HG03558 (cell line): ENCODE measurements around the gene RBL2.
A peak's percentile ranks its signal among the peaks of the same experiment; 100 is the strongest.

Source experiments
- ATAC-seq: cut with Tn5 transposase; IDR thresholded peaks from one replicate; pipeline ENCODE4 v1.9.1; 2021; ENCODE audit warnings: moderate number of reproducible peaks; ENCODE audit not compliant: unreplicated experiment; ENCODE audit errors: extremely low read depth

Gene RBL2

DNA sequence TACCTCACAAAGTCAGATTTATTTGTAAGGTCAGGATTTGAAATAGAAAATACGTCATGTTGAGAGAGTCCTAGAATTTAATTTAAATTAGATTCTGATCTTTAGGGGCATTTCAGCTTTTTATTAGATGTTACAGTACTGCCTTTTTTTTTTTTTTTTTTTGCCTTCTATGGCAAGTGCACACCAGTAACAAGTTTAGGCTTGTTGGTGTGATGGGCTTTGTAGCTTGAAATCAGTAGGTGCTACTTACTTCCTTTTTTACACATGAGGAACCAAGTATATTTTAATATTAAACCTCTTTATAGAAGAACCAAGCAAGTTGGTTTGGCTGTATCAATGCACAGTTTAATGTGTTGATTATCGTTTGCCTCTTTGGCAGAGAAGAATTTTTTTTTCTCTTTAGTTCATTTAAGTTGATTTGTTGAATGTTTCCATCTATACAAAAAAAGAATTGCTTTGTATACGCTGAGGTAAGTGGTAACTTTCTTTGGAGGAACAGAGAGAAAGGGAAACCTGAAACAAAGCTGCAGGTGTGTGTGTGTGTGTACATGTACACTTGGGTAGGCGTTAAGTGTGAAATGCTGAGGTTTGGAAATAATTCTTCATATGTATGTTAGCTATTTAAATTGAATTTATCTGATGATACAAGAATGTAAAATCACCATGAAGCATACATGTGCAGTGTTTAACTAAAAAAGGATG is 15.7 kb downstream of the RBL2 start:
- ATAC-seq = no peak

DNA sequence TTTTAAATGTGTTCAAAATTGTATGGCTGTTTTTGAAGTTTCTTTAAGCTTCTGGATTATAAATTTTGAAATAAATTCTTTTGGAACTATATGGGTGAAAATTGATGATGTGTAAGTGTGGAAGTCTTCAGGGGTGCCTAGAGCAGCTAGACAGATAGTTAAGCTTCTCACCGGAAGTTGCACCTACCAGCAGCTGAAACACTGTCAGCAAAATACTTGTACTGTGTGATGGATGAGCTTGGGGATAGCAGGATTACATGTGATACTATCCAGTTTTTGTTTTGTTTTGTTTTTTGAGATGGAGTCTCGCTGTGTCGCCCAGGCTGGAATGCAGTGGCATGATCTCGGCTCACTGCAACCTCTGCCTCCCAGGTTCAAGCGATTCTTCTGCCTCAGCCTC is 19.7 kb downstream of the RBL2 start:
- ATAC-seq = no peak

DNA sequence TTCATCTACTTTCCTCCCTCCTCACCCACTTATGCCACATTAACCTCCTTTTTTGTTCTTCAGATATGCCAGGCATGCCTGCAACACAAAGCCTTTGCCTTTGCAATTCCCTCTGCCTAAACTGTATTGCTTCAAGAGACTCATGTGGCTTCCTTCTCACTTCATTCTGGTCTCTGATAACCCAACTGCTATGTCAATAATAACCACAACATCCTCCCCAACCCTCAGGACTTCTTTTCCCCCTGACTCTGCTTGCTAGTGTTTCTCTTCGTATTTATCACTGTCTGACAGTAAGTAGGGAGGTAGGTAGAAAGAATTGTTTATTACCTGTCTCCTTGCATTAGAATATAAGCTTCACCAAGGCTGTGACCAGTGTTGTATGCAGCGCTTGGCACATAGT is 22.4 kb downstream of the RBL2 start:
- ATAC-seq = no peak

DNA sequence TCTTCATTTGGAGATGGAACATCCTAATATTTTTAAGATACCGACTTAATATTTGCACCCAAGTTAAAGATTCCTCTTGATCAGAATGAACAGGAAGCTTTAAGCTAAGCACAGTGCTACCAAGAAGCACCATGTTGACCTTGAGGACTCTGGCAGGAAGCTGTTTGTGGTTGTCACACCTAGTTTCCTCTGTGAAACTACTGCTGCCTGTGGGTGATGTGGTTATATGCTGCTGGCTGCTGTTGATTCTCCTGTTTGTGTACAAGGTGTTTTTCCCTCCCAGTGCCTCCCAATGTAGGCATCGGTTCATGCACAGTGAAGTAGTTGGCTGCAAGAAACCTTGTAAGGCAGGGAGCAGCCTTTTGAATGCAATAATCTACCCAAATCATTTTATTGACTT is 23.4 kb downstream of the RBL2 start:
- peak; percentile 100 for ATAC-seq

DNA sequence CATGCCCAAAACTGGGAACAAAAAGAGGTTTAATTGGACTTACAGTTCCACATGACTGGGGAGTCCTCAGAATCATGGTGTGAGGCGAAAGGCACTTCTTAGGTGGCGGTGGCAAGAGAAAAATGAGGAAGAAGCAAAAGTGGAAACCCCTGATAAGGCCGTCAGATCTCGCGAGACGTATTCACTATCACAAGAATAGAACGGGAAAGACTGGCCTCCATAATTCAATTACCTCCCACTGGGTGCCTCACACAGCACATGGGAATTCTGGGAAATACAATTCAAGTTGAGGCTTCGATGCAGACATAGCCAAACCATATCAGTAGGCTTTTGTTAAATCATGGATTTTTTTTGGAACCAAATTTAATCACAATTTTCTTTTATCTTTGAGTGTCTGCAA is 24.4 kb downstream of the RBL2 start:
- no peak for ATAC-seq

DNA sequence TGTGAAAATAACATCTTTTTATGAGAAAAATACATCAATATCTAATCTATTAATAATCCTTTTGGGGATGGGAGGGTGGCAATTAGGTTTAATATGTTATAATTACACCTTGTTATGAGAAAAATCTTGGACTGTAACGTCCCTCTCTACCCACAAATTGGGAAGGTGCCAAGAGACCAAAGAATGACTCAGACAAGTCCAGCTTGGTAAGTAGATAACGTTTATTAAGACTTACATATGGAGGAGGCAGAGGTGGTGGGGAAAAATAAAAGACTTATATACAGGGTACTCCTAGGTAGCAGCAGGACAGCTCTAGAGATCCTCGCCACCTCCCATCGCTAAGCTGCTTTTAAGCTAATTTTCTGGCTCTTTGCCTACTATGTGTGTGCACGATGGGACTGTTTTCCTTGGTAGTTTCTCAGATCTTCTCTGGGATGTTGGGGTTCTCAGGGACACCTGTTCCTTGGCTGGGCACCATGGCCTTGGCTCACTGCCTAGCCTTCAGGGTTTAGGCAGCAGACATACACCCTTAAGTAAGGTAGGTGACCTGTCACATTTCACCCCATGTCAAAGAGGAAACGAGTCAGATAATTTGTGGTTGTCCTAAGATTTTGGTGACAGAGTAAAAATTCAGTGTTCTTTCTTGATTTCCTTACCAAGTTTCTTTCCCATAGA is 31.5 kb downstream of the RBL2 start:
- ATAC-seq = no peak

DNA sequence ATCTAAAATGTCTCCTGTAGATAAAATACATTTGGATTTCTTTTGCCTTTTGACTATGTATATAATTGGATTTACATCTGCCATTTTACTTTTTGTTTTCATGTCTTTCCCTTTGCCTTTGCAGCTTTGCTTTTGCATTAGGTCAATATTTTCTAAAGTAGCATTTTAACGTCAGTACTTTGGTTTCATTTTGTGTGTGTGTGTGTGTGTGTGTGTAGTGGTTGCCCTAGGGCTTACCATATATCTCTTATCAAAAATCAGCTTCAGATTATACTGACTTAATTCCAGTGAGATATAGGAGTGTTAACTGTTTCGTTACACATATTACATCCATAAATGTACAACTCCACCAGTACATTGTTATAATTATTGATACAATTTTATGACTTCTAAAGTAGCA is 42.6 kb downstream of the RBL2 start:
- no peak for ATAC-seq

DNA sequence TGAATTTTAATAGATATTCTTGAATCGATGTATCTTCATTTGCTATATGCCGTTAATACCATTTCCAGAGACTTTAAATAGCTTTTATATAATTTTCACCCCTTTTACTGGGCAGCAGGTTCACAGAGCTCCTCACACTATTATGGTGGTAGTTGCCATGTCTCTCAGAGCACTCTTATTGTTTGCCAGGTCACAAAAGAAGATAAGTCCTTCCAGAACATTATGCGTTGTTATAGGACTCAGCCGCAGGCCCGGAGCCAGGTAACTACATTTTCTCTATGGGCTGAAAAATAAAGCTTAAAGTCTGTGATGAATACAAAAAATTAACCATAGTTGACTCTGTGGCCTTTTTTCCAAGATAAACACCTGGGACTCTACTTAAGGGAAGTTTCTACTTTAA is 44.7 kb downstream of the RBL2 start:
- no peak for ATAC-seq

DNA sequence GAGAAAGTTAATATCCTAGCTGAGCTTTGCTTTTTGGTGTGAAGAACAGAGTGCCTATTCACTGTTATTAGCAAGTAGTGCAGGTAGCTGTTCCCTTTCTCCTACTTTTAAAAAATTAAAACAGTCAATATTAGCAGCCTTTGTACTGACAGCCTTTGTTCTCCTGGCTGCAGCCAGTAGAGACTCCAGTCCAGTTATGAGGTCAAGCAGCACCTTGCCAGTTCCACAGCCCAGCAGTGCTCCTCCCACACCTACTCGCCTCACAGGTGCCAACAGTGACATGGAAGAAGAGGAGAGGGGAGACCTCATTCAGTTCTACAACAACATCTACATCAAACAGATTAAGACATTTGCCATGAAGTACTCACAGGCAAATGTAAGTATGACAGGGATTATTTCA is 46.1 kb downstream of the RBL2 start:
- ATAC-seq = no peak

DNA sequence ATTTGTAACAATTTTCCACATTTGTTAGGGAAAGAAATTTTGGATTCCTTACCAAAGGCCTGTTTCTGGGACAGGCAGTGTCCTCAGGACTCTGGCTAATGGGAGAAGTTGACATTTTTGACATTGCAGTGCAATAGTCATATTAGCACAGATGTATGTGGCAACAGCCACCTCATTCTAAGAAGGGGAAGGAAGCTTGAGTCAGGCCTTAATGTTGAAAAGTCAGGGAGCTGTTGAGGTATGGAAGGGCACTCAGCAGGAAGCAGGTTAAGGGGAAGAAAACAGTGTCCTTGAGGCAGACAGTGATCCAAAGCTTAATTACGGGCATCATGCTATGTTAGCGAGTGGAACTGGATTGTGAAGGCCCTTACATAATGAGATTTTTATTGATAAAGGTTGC is 47.9 kb downstream of the RBL2 start:
- no peak for ATAC-seq

DNA sequence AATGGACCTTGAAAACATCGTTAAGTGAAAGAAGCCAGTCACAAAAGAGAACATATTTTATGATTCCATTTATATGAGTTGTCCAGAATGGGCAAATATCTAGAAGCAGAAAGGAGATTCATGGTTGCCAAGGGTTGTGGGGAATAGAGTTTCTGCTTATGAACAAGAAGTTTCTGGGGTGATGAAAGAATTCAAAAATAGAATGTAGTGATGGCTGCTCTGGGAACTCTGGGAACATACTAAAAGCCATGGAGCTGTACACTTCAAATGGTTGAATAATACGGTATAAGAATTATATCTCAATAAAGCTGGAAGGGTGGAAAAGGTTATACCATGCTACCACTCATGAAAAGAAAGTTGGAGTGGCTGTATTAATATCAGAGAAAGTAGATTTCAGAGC is 50.3 kb downstream of the RBL2 start:
- ATAC-seq = no peak

DNA sequence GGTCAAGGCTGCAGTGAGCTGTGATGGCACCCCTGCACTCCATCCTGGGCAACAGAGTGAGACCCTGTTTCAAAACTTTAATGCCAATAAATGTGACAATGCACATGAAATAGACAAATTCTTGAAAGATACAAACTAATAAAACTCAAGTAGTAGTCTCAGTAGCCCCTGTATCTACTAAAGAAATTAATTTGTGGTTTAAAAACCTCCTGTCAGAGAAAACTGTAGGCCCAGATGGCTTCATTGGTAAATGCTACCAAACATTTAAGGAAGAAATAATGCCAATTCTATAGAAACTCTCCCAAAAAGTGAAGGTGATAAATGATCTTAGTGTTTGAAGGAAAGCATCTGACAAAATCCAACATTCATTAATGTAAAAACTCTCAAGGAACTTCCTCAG is 52.0 kb downstream of the RBL2 start:
- ATAC-seq = no peak

DNA sequence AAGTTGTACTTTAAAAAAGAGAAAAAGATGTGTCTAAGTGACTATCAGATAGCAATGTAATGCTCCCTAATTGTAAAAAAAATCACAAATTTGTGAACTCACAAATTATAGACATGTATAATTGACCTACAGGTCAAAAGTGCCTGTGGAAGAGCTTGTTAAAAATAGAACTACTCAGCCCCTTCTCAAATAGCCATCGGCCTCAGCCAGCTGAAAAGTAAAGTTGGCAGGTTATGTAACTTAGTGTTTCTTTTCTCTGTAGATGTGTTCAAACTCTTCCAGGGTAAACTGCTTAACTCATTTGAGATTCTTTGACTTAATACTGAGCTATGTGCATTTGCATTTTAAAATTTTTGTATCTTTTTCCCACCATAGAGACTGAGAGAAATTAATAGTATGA is 55.5 kb downstream of the RBL2 start:
- no peak for ATAC-seq

DNA sequence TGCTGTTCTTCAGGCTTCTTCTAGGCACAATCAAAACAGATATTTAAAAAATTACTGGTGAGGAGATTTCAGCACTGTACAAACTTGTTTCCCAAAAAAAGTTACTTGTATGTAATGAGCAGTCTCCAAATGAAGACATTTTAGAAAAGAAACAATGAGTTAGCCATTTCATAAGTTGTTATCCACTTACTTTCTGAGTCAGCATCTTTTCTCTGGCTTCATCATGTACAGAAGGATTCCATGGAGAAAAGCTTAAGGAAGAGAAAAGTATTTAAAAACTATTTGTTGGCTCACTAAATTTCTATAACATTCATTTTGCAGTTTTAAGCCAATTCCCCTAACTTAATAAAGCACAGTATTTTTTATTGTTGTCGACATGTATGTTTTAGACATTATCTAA is 58.2 kb downstream of the RBL2 start:
- ATAC-seq = no peak

DNA sequence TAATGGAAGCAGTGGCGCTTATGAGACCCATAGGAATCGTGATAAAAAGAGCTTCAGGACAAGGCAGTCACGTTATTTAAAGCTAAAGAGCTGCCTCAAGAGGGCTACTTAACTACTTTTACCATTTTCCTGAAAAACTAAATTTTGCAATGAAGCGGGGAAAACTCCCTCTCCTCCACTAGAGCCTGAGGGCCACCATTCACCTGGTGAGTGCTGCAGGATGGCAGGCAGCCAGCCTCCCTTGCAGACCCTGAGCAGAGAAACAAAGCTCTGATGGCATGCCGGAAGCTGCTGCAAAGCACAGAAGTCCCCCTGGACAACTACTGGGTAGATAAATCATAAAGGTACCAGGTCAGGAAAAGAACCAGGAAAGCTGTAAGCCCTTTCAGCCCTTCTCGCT is 60.4 kb downstream of the RBL2 start:
- ATAC-seq = no peak

DNA sequence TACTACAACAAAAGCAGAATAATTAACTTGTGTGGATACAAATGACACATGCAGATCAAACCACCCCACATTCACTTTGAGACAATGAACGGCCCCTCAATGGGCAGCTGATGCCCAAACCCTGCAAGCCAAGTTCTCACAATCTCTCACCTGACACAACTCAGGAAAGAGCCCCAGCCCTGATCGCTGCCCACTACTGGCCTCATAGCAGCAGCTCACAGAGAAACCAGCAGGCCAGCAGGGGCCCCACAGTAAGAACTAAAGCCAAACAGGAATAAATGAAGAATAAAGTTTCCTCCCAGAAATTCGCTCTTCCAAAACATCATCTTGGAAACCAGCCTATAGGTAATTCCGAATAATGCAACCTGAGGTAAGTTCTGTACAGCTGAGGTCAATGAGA is 61.1 kb downstream of the RBL2 start:
- no peak for ATAC-seq

DNA sequence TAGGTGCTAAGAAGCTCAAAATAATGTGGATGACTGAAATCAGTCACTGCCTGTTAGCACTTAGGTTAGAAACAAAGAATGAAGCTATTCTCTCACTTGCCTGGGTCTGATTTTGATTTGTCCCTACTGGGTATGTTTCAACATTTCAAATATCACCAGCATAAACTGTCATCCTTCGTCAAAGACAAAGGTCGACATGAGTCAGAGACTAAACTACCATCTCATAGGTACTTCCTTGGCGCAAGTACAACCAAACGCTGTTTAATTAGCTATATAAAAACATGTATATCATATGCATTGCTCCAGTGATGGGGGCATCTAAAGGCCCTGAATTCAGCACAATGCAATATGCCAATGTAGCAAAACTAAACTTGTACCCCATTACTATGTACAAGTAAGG is 64.7 kb downstream of the RBL2 start:
- no peak for ATAC-seq

DNA sequence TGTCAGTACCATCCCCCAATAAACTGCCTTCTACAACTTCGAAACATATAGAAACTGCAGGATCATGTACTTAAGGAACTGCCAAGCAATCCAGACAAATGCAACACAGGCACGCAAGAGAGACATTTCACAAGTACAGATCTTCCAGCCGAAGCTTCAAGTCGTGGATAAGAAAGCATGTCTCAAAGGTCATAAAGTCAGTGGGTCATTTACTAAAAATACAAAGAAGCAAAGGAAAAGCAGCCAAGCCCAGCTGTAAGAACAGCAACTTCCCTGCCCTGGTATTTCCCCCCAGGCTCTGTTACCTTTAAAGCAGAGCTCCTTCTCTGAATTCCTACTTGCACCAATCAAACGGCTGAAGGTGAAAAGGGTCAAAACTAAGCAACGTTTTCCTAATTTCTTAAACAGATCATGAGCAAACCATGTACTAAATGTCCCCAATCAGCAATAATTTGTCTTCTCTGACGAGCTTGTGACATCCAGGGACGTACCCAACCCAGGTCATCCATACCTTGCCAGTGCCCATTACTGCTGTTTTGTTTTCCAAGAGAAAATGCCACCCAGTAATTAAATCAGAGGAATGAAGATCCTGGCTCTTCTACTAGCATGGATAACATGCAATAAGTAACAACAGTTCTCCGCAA is 67.1 kb downstream of the RBL2 start:
- ATAC-seq = no peak

DNA sequence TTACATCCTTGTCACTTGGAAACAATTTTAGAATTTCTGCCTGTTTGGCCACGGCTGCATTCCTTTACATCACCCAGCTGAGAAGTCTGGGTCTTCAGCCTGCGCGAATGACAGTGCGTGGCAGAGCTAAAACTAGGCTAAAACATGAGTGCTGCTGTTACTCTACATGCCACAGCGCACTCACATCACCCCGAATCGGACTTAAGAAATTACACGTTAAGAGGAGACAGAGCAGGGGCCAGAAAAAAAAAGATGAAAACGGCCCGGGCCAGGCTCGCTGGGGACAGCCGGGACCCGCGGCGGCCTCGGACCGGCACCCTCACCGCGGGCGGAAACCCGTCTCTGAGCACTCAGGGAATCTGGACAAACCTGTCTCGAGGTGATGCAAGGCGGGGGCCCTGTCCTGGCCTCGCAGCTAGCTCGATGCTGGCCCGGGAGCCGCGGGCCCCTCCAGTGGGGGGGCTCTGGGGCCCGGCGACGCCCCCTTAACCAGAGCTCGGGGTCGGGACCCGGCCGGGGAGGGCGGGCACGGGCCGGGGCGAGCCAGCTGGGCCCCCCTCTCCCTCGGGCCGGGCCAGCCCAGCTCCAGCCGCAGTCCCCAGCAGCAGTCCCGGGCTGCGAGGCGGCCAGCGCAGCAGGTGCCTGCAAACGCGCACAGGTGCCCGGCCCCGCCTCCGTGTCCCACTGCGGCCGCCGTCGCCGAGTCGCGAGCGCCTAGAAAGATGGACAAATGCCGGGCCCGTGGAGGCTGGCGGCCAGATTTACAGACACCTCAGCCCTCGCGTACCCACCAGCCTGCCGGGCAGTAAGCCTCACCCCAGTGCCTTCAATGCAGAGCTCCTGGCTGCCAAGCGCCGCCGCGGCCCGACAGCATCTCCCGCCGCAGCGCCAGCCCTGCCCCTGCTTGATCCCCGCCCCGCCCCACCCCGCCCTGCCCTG is 68.3 kb downstream of the RBL2 start, which contains the start of gene AKTIP:
TSS of gene AKTIP (minus strand) at position 879 of the 939 bp plus-strand sequence. CDS start 2,950 bp downstream, outside the sequence.
- ATAC-seq = peak; percentile 9

DNA sequence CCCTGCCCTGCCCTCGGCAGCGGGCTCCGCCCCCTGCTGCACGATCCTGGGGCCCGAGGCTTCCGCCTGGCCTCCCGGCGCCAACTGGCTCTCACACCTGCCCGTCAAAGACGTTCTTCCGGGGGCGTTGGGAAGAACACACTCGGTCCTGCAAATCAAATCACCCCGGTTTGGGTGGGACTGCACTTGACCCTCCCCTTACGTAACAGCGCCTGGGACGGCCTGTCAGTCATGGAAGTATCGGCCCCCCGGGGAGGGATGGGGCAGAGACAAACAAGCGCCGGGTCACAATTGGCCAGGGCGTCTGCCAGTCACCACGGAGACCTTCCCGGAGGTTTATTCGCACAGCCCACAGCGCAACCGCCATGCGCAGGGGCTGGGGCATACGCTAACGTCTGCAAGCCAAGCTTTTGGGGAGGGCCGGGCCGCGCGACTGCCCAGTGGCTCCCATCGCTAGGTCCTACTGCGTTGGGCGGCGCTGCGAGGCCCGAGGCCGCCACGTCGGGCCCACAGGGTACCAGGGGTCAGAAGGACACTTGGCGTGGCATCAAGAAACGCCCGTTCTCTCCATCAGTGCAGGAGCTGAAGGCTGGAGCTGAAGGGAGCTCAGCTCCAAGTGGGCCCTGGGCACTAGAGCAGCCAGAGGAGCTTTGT is 69.1 kb downstream of the RBL2 start:
- peak; percentile 93 for ATAC-seq
